HG03520 (cell line): ENCODE measurements around the gene ZNF610.
"Not testable (repeated sequence)": the region's sequence is repeated elsewhere in the genome, so short reads cannot be mapped to it uniquely, and the experiment has no call there.

ENCODE experiments used
- ATAC-seq: cut with Tn5 transposase; IDR thresholded peaks from one replicate; pipeline ENCODE4 v1.9.1; 2021; ENCODE audit warnings: mild to moderate bottlenecking, moderate library complexity; ENCODE audit not compliant: unreplicated experiment

ZNF610 gene

GRCh38 chr19:52336117-52336790 is at the start of gene ZNF610:
Gene ZNF610 (plus strand): TSS chr19:52336243. CDS start chr19:52349173, 12,930 bp downstream.
- peak; percentile 51 for ATAC-seq

GRCh38 chr19:52286256-52286655 is 49.8 kb upstream of the ZNF610 start:
- ATAC-seq: no peak

- ATAC-seq: no peak
Measured at GRCh38 chr19:52291781-52292180, 44.3 kb upstream of the ZNF610 start.

GRCh38 chr19:52292946-52293345 is 43.1 kb upstream of the ZNF610 start:
- not testable (repeated sequence) for ATAC-seq

GRCh38 chr19:52296400-52296772 is 39.7 kb upstream of the ZNF610 start:
- no peak for ATAC-seq

- ATAC-seq: no peak
Measured at GRCh38 chr19:52296773-52297600, 39.1 kb upstream of the ZNF610 start, which contains the start of gene ZNF480. Gene ZNF480 (plus strand): TSS chr19:52297169. CDS start chr19:52300413, 3,244 bp downstream.

GRCh38 chr19:52297601-52298364 is 38.3 kb upstream of the ZNF610 start:
- no peak for ATAC-seq

- no peak for ATAC-seq
Measured at GRCh38 chr19:52307275-52307674, 28.8 kb upstream of the ZNF610 start.

- no peak for ATAC-seq
Measured at GRCh38 chr19:52322429-52322828, 13.6 kb upstream of the ZNF610 start.

GRCh38 chr19:52331757-52332156 is 4.3 kb upstream of the ZNF610 start:
- ATAC-seq: no peak

GRCh38 chr19:52335768-52336116 is 301 bp upstream of the ZNF610 start:
- no peak for ATAC-seq

- no peak for ATAC-seq
Measured at GRCh38 chr19:52336791-52337381, 843 bp downstream of the ZNF610 start.

- ATAC-seq: not testable (repeated sequence)
Measured at GRCh38 chr19:52339022-52339421, 3.0 kb downstream of the ZNF610 start.

- ATAC-seq: no peak
Measured at GRCh38 chr19:52343548-52343947, 7.5 kb downstream of the ZNF610 start.

GRCh38 chr19:52345162-52345561 is 9.1 kb downstream of the ZNF610 start:
- ATAC-seq: no peak

GRCh38 chr19:52351512-52351911 is 15.5 kb downstream of the ZNF610 start:
- ATAC-seq: no peak

GRCh38 chr19:52366414-52366824 is 30.4 kb downstream of the ZNF610 start:
- no peak for ATAC-seq

GRCh38 chr19:52369559-52370340 is 33.7 kb downstream of the ZNF610 start, which contains the start of gene ZNF880:
Gene ZNF880 (plus strand): TSS chr19:52369923. CDS start chr19:52369966, 43 bp downstream.
- no peak for ATAC-seq

GRCh38 chr19:52370341-52370710 is 34.3 kb downstream of the ZNF610 start:
- no peak for ATAC-seq

GRCh38 chr19:52391135-52391534 is 55.1 kb downstream of the ZNF610 start:
- no peak for ATAC-seq
